H7 (cell line): ENCODE measurements around the gene TAF4B. TPM values are rescaled to one million over a fixed set of nuclear protein-coding genes. Genes with fewer than 3 reads are reported as not detected.

ENCODE experiments used
- DNase-seq: peaks from one replicate; pipeline ENCODE4 v3.0.0; 2012
- H3K27me3 ChIP-seq: 2 replicates; pipeline ENCODE4 v1.6.0; 2011; ENCODE audit warnings: mild to moderate bottlenecking, low read length; ENCODE audit not compliant: control insufficient read depth, insufficient read depth
- H3K36me3 ChIP-seq: replicated peaks from 2 replicates; pipeline ENCODE4 v1.5.1; 2011; ENCODE audit warnings: low read length; ENCODE audit not compliant: control insufficient read depth, insufficient read depth
- H3K4me3 ChIP-seq: 2 replicates; pipeline ENCODE4 v1.5.1; 2011; ENCODE audit warnings: low read depth, mild to moderate bottlenecking, control low read depth, low read length, moderate library complexity; ENCODE audit not compliant: insufficient read depth
- total RNA-seq: library from RNA; depleted of rRNA; stranded (reverse); fragments of >200 nt; shearing (Covaris generic); gene quantifications from 2 replicates; pipeline ENCODE4 v1.2.3, GENCODE V29; 2014

The TAF4B gene
- total RNA-seq, 1 experiment from 2014 or later, result 19.1 TPM

GRCh38 chr18:26405190-26405801 is 179.1 kb downstream of the TAF4B start:
- no peaks in the 10 kb centered on the region for H3K36me3 ChIP-seq
- DNase-seq, result peak; percentile 34
- no peak overlapping the region for H3K4me3 ChIP-seq
- no peaks in the 10 kb centered on the region for H3K27me3 ChIP-seq

- Histone ChIP-seq H3K4me3 (no peak overlapping the region), H3K27me3 (no peaks in the 10 kb centered on the region), H3K36me3 (no peaks in the 10 kb centered on the region)
- DNase-seq, result no peak
Observed at GRCh38 chr18:26406324-26406723, 180.1 kb downstream of the TAF4B start.

DNA sequence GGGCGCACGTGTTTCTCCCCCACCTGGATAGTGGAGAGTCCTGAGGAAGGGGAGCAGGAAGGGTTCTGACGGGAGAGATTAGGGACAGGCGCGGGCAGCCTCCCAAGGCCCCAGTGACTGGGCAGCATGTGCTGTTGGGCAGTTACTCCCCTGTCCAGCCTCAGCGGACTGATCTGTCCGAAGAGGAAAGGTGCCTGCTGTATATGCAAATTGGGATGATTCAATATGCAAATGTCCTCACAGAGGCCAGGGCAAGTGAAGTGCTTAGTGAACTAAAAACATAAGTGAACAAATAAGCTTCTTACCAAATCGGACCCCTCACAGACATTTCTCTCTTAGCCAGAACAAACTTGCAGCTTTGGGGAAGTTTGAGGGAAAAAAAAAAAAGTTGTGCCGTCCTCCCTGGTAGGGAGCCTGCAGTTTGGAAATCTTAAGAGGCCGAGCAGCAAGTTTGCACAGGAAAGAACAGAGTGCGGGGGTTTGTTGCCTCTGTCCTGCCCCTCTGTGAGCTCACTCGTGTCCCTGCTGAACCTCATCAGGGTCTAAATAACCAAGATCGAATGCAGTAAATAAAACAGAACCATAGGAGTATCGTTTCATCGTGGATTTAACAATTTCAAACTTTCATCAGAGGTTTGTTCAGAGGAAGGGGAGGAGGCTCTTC is 180.7 kb downstream of the TAF4B start:
- DNase-seq, result peak; percentile 26
- Histone ChIP-seq H3K27me3 (no peaks in the 10 kb centered on the region), H3K36me3 (no peaks in the 10 kb centered on the region), H3K4me3 (no peak overlapping the region)

- no peak overlapping the region for H3K4me3 ChIP-seq
- no peaks in the 10 kb centered on the region for H3K36me3 ChIP-seq
- DNase-seq, result no peak
- no peaks in the 10 kb centered on the region for H3K27me3 ChIP-seq
Observed at GRCh38 chr18:26407736-26408601, 181.7 kb downstream of the TAF4B start.

DNA sequence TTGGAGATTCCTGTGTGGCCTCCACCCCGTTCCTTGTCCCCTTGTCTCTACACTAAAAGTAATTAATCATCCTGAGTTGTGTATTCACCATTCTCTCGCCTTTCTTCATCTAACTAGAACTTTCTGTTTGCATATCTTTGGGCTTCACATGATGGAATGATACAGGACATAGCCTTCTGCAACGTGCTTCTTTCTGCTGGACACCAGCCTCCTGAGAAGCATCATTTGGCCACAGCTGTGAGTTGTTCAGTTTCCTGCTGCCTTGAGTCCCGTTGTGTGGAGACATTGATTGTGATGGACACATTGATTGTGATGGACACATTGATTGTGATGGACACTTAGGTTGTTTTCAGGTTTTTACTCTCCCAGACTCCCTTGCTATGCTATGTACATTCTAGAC is 182.8 kb downstream of the TAF4B start:
- Histone ChIP-seq H3K27me3 (no peaks in the 10 kb centered on the region), H3K36me3 (no peaks in the 10 kb centered on the region), H3K4me3 (no peak overlapping the region)
- no peak for DNase-seq

DNA sequence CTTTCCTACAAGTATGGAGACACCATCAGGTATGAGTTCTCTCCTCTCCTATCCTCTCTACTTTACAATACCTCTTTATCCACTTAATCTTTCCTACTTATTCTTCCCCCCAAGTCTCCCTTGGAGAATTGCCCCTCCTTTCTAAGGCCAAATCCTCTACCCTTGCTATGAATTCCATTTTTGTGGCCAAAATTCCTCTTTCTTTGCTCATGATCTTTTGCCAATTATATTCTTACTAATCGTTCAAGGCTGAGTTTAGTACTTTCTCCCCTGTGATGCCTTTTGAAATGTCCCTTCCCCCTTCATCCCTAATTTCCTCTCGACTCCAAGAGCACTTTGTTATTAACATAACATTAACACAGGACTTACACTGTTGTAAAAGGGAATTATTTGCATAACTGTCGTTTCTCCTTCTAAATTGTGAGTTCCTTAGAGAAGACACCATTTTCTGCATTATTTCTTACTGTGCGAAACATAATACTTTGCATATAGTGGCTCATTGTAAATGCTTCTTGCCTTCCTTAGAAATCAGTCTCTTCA is 188.7 kb downstream of the TAF4B start:
- Histone ChIP-seq H3K4me3 (no peak overlapping the region), H3K36me3 (no peaks in the 10 kb centered on the region), H3K27me3 (no peaks in the 10 kb centered on the region)
- DNase-seq, result no peak

GRCh38 chr18:26415631-26416030 is 189.4 kb downstream of the TAF4B start:
- H3K4me3 ChIP-seq, result no peak overlapping the region
- H3K36me3 ChIP-seq, result no peaks in the 10 kb centered on the region
- no peaks in the 10 kb centered on the region for H3K27me3 ChIP-seq
- DNase-seq, result no peak

DNA sequence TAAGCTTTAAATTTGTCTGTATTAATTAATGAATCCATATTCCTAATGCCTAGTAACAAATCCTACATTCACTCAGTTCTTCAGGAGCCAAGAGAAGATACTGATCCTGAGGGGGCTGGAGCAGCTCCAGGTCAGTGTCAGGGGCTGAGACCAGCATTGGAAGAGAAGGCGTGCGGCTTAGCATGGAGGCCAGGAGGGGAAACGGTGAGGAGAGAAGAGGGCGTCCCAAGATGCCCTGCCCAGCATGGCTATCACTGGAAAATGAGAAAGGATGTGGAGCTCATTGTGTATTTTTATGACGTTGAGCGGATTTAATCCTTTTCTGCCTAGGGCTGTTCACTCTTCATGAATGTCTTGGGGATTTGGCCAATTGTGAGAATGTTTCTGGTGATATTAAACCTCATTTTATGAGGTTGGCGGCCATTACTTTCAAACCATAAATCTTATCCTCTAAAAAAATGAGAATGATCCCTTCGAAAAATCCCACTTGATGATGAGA is 190.5 kb downstream of the TAF4B start:
- H3K36me3 ChIP-seq, result no peaks in the 10 kb centered on the region
- H3K27me3 ChIP-seq, result no peaks in the 10 kb centered on the region
- no peak for DNase-seq
- no peak overlapping the region for H3K4me3 ChIP-seq

DNA sequence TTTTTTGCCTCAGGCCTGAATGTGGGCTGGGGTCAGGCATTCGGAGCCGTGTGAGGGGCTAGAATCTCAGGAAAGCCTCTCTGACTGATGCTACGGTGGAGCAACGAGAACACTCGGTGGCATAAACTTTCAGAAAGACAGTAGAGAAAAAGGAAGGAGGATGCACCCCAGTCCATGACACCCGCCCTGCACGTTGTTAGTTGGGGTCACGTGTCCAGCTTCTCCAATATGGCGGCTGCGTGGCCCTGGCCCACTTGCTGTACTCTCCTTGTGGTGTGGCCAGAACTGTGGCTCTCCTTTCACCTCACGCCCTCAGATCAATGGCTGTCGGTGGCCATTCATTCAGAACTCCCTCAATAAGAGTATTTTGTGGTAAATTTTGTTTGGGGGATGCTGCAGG is 190.9 kb downstream of the TAF4B start:
- Histone ChIP-seq H3K36me3 (no peaks in the 10 kb centered on the region), H3K27me3 (no peaks in the 10 kb centered on the region), H3K4me3 (no peak overlapping the region)
- no peak for DNase-seq

- H3K36me3 ChIP-seq, result no peaks in the 10 kb centered on the region
- no peaks in the 10 kb centered on the region for H3K27me3 ChIP-seq
- DNase-seq, result no peak
- no peak overlapping the region for H3K4me3 ChIP-seq
Observed at GRCh38 chr18:26418225-26418624, 192.0 kb downstream of the TAF4B start.

DNA sequence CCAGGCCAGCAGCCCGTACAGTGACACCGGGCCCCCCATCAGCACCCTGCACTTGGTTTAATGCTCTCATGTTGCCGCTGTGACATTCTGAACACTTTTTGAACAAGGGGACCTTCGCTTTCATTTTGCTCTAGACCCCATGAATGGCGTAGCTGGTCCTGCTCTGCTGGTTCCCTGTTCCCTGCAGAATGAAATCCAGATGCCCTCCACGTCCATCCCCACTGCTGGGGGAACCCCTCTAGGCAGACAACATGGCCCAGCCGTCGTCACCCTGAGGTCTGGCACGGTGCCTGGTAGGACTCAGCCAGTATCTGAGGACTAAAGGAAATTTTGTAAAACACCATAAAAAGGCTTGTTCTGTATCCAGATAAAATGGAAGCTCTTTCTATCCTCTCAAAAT is 193.5 kb downstream of the TAF4B start:
- Histone ChIP-seq H3K4me3 (no peak overlapping the region), H3K27me3 (no peaks in the 10 kb centered on the region), H3K36me3 (no peaks in the 10 kb centered on the region)
- DNase-seq, result no peak

DNA sequence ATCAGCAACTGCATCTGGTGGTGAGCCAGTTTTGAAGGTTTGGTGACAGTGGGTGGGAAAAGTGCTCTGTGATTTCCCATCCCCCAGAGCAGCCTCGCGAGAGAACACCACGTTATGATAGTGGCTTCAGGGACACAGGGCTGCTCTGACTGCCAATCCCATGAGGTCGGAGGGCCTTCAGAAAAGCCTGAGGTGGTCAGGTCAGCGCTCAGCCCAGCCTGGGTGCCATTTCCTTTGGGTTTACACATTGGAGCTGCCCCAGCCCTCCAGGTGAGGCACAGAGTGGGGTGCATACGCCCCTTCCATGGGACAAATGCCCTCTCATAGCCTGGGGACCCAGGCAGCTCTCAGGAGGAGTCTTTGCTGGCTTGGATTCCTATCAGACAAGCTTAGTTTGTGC is 195.3 kb downstream of the TAF4B start:
- Histone ChIP-seq H3K27me3 (no peaks in the 10 kb centered on the region), H3K36me3 (no peaks in the 10 kb centered on the region), H3K4me3 (no peak overlapping the region)
- no peak for DNase-seq

- no peaks in the 10 kb centered on the region for H3K36me3 ChIP-seq
- DNase-seq, result no peak
- no peak overlapping the region for H3K4me3 ChIP-seq
- H3K27me3 ChIP-seq, result no peaks in the 10 kb centered on the region
Observed at GRCh38 chr18:26421931-26422330, 195.7 kb downstream of the TAF4B start.

GRCh38 chr18:26422472-26423162 is 196.4 kb downstream of the TAF4B start:
- Histone ChIP-seq H3K36me3 (no peaks in the 10 kb centered on the region), H3K4me3 (no peak overlapping the region), H3K27me3 (no peaks in the 10 kb centered on the region)
- no peak for DNase-seq
